ENCODE data around the gene URB1.
"Not testable (repeated sequence)": the region's sequence is repeated elsewhere in the genome, so short reads cannot be mapped to it uniquely, and the experiment has no call there.

URB1 gene

DNA sequence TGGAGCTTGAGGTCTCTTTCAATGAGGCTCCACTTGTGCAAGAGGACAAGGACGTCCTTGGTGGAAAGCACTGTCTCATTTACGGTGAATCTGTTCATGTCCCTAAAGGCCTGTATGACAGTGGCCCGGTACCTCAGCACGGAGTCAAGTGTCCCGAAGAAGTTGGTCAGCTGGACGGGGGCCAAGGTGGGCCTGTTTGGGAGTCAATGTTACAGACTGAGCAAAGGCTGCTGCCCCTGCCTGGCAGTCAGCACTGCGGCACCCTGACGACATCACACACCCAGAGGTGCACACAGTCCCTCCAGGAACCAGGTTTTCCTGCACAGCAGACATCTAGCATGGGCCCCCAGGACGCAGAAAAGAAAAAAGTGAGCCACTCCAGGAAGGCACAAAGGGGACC lies 75.1 kb downstream of the URB1 start:
- TF ChIP-seq PAX5 (IDR thresholded peaks at IDR 0.05; ENCODE audit: insufficient read depth, low read length, severe bottlenecking) (no peak), POU2F2 (IDR thresholded peaks at IDR 0.05; ENCODE audit: low read depth, low read length) (no peak), SPI1 (IDR thresholded peaks at IDR 0.05; ENCODE audit: low read depth, low read length) (no peak), POLR2A (IDR thresholded peaks at IDR 0.05; ENCODE audit: low read depth, low read length) (no peak), TAF1 (IDR thresholded peaks at IDR 0.05; ENCODE audit: low read depth, low read length) (no peak), POLR2AphosphoS5 (IDR thresholded peaks at IDR 0.05; ENCODE audit: low read depth, low read length) (no peak)
- DNase-seq (ENCODE audit: insufficient read length, low spot score) = no peak
- FAIRE-seq = no peak

DNA sequence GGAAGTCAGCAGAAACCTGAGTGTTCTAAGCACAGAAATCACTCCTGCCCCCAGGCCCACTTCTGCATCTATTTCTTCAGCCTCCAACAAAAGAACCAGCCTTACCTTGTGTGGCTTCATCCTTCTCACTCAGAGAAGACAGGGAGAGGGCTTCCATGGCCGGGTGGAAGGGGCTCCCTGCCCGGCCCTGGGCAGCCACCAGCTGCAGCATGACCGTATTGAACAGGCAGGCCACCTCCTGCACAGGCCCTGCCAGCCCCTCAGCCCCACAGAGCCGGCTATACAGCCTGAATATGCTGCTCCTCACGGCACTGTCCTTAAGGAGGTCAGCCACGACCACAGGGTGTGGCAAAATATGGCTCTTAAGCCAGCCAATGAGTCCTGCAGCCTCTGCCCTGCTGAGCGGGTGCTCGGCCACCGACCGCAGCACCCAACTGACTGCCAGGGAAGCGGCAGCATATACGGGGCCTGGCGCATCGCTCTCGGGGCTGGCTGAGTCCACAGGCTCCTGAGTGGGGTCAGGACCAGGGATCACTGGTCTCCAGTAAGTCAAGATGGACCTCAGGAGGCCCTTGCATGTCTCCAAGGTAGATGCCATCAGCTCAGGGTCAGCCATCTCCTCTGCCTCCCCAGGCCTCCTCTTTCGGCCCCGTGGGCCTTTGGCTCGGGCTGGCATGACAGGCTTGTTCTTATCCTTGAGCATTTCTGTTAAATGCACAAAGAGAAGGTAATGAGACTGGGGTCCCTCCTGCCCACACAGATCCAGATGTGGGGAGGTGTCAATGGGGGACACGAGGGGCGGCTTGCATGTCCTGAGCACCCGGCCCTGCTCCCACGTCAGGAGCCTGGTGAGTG lies 76.2 kb downstream of the URB1 start:
- no peak for TF ChIP-seq POU2F2 (IDR thresholded peaks at IDR 0.05; ENCODE audit: low read depth, low read length)
- TF ChIP-seq POLR2AphosphoS5 (IDR thresholded peaks at IDR 0.05; ENCODE audit: low read depth, low read length) = no peak
- TF ChIP-seq TAF1 (IDR thresholded peaks at IDR 0.05; ENCODE audit: low read depth, low read length) = no peak
- TF ChIP-seq POLR2A (IDR thresholded peaks at IDR 0.05; ENCODE audit: low read depth, low read length) = no peak
- TF ChIP-seq SPI1 (IDR thresholded peaks at IDR 0.05; ENCODE audit: low read depth, low read length) = no peak
- TF ChIP-seq PAX5 (IDR thresholded peaks at IDR 0.05; ENCODE audit: insufficient read depth, low read length, severe bottlenecking) = no peak
- DNase-seq (ENCODE audit: insufficient read length, low spot score) (no peak), FAIRE-seq (no peak)

DNA sequence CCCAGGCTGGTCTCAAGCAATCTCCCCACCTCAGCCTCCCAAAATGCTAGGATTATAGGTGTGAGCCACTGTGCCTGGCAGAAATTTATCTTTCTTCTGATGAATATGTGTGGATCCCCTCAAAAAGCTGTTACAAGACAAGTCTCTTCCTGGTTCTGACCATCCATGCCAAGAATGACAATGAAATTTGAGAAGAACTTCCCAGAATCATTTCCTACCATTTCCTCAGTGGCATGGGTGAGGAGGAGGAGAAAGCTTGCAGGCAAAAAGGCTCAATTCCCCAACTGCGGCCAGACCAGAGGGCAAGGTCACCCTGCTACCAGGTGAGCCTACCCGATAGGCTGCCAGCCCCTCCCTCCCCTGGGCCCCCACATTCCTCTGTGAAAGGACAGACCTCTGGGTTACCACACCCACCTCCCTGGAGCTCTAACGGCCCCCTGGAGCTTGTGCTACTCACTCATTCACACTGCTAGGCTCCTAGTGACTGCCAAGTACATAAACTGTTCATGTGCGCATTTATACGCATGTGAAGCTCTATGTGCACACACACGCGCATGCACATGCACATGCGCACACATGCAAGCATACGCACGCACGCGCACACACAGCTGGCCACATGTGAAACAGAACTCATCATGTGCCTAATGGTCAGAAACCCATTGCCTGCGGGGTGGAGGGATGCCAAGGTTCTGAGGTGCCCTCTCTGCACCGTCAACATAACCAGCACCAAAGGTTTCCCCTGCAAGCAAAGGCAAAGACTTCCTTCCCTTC lies 77.1 kb downstream of the URB1 start:
- DNase-seq (ENCODE audit: insufficient read length, low spot score) (no peak), FAIRE-seq (no peak)
- TF ChIP-seq POLR2AphosphoS5 (IDR thresholded peaks at IDR 0.05; ENCODE audit: low read depth, low read length) (no peak), POLR2A (IDR thresholded peaks at IDR 0.05; ENCODE audit: low read depth, low read length) (no peak), TAF1 (IDR thresholded peaks at IDR 0.05; ENCODE audit: low read depth, low read length) (no peak), PAX5 (IDR thresholded peaks at IDR 0.05; ENCODE audit: insufficient read depth, low read length, severe bottlenecking) (no peak), POU2F2 (IDR thresholded peaks at IDR 0.05; ENCODE audit: low read depth, low read length) (no peak), SPI1 (IDR thresholded peaks at IDR 0.05; ENCODE audit: low read depth, low read length) (no peak)

DNA sequence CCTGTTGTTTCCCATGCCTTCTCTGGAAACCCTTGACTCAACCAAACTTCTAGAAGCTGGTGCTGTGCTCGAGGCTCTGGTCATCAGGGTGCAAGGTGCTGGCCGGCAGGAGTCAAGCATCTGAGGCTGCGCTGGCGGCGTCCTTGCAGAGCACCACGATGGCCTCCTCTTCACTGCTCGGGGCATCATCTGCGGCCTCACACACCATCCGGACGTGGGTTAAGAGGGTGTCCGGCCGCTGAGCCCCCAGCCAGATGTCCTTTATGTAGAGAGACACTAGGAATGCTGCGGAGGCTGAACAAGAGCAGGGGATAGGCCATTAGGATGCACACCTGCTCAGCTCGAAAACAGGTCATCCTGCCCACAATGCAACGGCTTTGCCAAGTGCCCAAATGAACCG lies 78.0 kb downstream of the URB1 start:
- TF ChIP-seq TAF1 (IDR thresholded peaks at IDR 0.05; ENCODE audit: low read depth, low read length) (no peak), SPI1 (IDR thresholded peaks at IDR 0.05; ENCODE audit: low read depth, low read length) (no peak), POU2F2 (IDR thresholded peaks at IDR 0.05; ENCODE audit: low read depth, low read length) (no peak), POLR2A (IDR thresholded peaks at IDR 0.05; ENCODE audit: low read depth, low read length) (no peak), PAX5 (IDR thresholded peaks at IDR 0.05; ENCODE audit: insufficient read depth, low read length, severe bottlenecking) (no peak), POLR2AphosphoS5 (IDR thresholded peaks at IDR 0.05; ENCODE audit: low read depth, low read length) (no peak)
- FAIRE-seq = no peak
- no peak for DNase-seq (ENCODE audit: insufficient read length, low spot score)

DNA sequence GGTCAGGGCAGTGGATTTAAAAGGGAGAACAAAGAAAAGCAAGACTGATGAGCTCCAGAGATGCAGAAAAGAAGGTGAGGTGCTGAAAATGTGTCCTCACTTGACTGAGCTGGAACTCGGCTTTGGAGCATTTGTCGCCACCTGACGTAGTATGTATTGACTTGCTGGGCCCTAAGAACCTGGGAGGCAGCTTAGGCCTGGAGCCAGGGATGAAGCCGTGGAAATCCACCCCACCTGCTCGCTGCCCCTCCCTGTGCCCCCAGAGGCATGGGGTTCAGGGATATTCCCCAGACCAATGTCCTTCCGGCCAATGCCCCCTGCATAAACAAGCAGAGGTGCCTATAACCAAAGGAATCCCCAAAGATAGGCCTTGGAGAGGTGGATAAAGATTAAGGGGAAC lies 79.8 kb downstream of the URB1 start:
- TF ChIP-seq SPI1 (IDR thresholded peaks at IDR 0.05; ENCODE audit: low read depth, low read length) = no peak
- TF ChIP-seq TAF1 (IDR thresholded peaks at IDR 0.05; ENCODE audit: low read depth, low read length) = no peak
- no peak for TF ChIP-seq PAX5 (IDR thresholded peaks at IDR 0.05; ENCODE audit: insufficient read depth, low read length, severe bottlenecking)
- TF ChIP-seq POU2F2 (IDR thresholded peaks at IDR 0.05; ENCODE audit: low read depth, low read length) = no peak
- no peak for TF ChIP-seq POLR2A (IDR thresholded peaks at IDR 0.05; ENCODE audit: low read depth, low read length)
- TF ChIP-seq POLR2AphosphoS5 (IDR thresholded peaks at IDR 0.05; ENCODE audit: low read depth, low read length) = no peak
- FAIRE-seq (no peak), DNase-seq (ENCODE audit: insufficient read length, low spot score) (no peak)

DNA sequence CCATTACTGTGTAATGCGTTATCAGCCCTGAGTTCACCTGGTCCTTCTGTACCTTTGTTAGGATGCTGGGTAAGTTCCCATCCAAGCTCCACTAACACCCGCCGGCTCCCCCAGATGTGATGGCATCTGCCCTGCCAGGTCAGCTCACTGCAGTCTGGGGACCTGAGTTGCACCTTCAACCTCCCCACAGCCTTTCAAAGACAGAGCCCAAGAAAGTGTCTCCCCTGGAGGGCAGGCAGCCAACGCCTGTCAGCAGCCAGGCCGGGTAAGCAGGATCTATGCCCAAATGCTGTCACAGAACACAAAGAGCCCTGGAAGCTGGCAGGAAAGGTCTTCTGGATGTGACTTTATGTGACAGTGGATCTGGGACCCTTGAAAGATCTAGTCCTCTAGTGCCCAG lies 80.5 kb downstream of the URB1 start:
- TF ChIP-seq POU2F2 (IDR thresholded peaks at IDR 0.05; ENCODE audit: low read depth, low read length) (no peak), POLR2AphosphoS5 (IDR thresholded peaks at IDR 0.05; ENCODE audit: low read depth, low read length) (no peak), POLR2A (IDR thresholded peaks at IDR 0.05; ENCODE audit: low read depth, low read length) (no peak), TAF1 (IDR thresholded peaks at IDR 0.05; ENCODE audit: low read depth, low read length) (no peak)
- DNase-seq (ENCODE audit: insufficient read length, low spot score) (no peak), FAIRE-seq (no peak)

DNA sequence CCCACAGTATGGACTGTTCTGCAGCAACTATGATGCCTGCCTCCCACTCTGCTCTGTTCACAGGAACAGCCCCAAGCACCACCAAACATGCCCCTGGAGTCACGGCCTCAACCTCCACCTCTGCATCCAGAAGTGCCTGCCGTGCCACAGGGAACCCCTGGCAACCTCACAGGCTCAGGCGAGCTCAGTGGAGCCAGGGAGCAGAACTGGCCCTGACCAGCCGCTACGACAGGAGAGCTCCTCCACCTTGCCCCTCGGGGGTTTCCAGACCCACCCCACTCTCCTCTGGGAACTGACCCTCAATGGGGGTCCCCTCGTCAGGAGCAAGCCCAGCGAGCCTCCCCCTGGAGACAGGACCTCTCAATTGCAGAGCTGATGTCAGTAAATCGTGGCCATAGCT lies 81.2 kb downstream of the URB1 start:
- DNase-seq (ENCODE audit: insufficient read length, low spot score) (no peak), FAIRE-seq (no peak)
- TF ChIP-seq POU2F2 (IDR thresholded peaks at IDR 0.05; ENCODE audit: low read depth, low read length) (no peak), PAX5 (IDR thresholded peaks at IDR 0.05; ENCODE audit: insufficient read depth, low read length, severe bottlenecking) (no peak), POLR2A (IDR thresholded peaks at IDR 0.05; ENCODE audit: low read depth, low read length) (no peak), POLR2AphosphoS5 (IDR thresholded peaks at IDR 0.05; ENCODE audit: low read depth, low read length) (no peak), TAF1 (IDR thresholded peaks at IDR 0.05; ENCODE audit: low read depth, low read length) (no peak), SPI1 (IDR thresholded peaks at IDR 0.05; ENCODE audit: low read depth, low read length) (no peak)

DNA sequence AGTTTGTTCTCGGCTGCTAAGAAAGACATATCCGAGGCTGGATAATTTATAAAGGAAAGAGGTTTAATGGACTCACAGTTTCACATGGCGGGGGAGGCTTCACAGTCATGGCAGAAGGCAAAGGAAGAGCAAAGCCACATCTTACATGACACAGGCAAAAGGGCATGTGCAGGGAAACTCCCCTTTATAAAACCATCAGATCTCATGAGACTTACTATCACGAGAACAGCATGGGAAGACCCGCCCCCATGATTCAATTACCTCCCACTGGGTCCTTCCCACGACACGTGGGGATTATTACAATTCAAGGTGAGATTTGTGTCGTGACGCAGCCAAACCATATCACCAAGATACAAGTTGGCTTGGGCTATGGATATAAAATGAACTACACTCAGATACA lies 81.8 kb downstream of the URB1 start:
- not testable (repeated sequence) for FAIRE-seq; DNase-seq (ENCODE audit: insufficient read length, low spot score)

DNA sequence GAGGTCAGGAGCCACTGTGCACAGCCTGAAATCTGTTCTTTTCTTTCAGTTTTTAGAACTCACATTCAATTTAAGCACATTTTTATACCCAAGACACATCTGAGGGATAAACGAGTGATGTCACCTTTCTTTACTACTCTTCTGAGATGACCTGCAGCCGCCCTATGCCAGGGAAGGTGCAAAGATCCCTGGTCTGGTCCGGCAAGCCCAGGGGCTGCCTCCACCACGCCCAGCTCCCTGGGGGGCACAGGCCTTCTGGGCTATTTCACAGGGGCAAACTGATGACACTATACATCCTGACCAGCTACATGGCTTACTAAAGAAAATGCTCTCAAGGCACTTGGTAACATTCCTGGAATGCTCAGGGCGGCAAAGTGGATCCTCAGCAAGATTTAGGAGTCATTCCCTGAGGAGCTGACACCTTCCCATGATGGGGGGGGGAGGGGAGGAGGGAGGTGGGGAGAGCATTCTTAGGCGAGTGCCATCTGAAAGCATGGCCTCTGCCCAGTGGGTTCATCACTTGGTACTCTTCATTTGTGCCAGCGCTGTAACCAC lies 82.8 kb downstream of the URB1 start:
- TF ChIP-seq SPI1 (IDR thresholded peaks at IDR 0.05; ENCODE audit: low read depth, low read length) = no peak
- no peak for TF ChIP-seq TAF1 (IDR thresholded peaks at IDR 0.05; ENCODE audit: low read depth, low read length)
- TF ChIP-seq PAX5 (IDR thresholded peaks at IDR 0.05; ENCODE audit: insufficient read depth, low read length, severe bottlenecking) = no peak
- TF ChIP-seq POLR2A (IDR thresholded peaks at IDR 0.05; ENCODE audit: low read depth, low read length) = no peak
- no peak for TF ChIP-seq POLR2AphosphoS5 (IDR thresholded peaks at IDR 0.05; ENCODE audit: low read depth, low read length)
- TF ChIP-seq POU2F2 (IDR thresholded peaks at IDR 0.05; ENCODE audit: low read depth, low read length) = no peak
- FAIRE-seq (no peak), DNase-seq (ENCODE audit: insufficient read length, low spot score) (no peak)
